Measurements from ENCODE around the gene CA9. TPM values are rescaled to one million over a fixed set of nuclear protein-coding genes. Genes with fewer than 3 reads are reported as not detected.

The CA9 gene
- total RNA-seq, 1 experiment from 2014 or later = 8.5 TPM

DNA sequence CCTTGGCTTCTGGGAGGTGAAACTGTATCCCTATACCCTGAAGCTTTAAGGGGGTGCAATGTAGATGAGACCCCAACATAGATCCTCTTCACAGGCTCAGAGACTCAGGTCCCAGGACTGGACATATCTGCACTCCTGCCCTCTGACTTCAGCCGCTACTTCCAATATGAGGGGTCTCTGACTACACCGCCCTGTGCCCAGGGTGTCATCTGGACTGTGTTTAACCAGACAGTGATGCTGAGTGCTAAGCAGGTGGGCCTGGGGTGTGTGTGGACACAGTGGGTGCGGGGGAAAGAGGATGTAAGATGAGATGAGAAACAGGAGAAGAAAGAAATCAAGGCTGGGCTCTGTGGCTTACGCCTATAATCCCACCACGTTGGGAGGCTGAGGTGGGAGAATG, 5.4 kb downstream of the CA9 start (continued):
- TF ChIP-seq POLR2A (IDR thresholded peaks at IDR 0.05; ENCODE audit: borderline replicate concordance, extremely low read depth, insufficient read depth, insufficient read length) (no peak), CEBPB (IDR thresholded peaks at IDR 0.05; ENCODE audit: low read depth) (no peak), POLR2AphosphoS5 (IDR thresholded peaks at IDR 0.05; ENCODE audit: low read depth, low read length) (no peak), CBX3 (IDR thresholded peaks at IDR 0.05; ENCODE audit: low read depth) (no peak), SRF (IDR thresholded peaks at IDR 0.05; ENCODE audit: low read depth) (no peak), SP1 (IDR thresholded peaks at IDR 0.05; ENCODE audit: low read depth) (no peak), SIN3A (IDR thresholded peaks at IDR 0.05; ENCODE audit: low read depth) (no peak), ZNF274 (IDR thresholded peaks at IDR 0.05; ENCODE audit: low read depth, low read length) (no peak), EZH2phosphoT487 (IDR thresholded peaks at IDR 0.05; ENCODE audit: borderline replicate concordance) (no peak)
- TF ChIP-seq, protein P1, sequence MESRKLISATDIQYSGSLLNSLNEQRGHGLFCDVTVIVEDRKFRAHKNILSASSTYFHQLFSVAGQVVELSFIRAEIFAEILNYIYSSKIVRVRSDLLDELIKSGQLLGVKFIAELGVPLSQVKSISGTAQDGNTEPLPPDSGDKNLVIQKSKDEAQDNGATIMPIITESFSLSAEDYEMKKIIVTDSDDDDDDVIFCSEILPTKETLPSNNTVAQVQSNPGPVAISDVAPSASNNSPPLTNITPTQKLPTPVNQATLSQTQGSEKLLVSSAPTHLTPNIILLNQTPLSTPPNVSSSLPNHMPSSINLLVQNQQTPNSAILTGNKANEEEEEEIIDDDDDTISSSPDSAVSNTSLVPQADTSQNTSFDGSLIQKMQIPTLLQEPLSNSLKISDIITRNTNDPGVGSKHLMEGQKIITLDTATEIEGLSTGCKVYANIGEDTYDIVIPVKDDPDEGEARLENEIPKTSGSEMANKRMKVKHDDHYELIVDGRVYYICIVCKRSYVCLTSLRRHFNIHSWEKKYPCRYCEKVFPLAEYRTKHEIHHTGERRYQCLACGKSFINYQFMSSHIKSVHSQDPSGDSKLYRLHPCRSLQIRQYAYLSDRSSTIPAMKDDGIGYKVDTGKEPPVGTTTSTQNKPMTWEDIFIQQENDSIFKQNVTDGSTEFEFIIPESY (IDR thresholded peaks at IDR 0.05; ENCODE audit: extremely low read depth, insufficient replicate concordance, low read length) = no peak

DNA sequence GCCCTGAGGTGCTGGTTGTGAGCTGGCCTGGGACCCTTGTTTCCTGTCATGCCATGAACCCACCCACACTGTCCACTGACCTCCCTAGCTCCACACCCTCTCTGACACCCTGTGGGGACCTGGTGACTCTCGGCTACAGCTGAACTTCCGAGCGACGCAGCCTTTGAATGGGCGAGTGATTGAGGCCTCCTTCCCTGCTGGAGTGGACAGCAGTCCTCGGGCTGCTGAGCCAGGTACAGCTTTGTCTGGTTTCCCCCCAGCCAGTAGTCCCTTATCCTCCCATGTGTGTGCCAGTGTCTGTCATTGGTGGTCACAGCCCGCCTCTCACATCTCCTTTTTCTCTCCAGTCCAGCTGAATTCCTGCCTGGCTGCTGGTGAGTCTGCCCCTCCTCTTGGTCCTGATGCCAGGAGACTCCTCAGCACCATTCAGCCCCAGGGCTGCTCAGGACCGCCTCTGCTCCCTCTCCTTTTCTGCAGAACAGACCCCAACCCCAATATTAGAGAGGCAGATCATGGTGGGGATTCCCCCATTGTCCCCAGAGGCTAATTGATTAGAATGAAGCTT, 6.1 kb downstream of the CA9 start:
- no TSS peak for BruUV-seq (replicated peaks)
- Histone ChIP-seq H3K79me2 (ENCODE audit: insufficient read depth, low read length) (no peaks in the 10 kb centered on the region; the same call in 1 of the 2 replicates), H3K27ac (ENCODE audit: low read depth, low read length) (no peak overlapping the region), H3K4me1 (ENCODE audit: control insufficient read depth in 1 of 2, insufficient read depth in 2 of 2, low read length in 2 of 2) (no peaks in the 10 kb centered on the region), H3K9me3 (ENCODE audit: control insufficient read depth in 1 of 2, insufficient read depth in 1 of 2, low read depth in 1 of 2, low read length in 2 of 2) (no peaks in the 10 kb centered on the region), H3K4me3 (replicated peaks in 1 of 2; ENCODE audit: low read depth in 1 of 2, low read length in 2 of 2) (no peak overlapping the region), H3K9ac (ENCODE audit: low read length) (no peak overlapping the region), H4K20me1 (ENCODE audit: insufficient read depth) (no peaks in the 10 kb centered on the region), H3K4me2 (ENCODE audit: low read length) (no peak overlapping the region), H3K27me3 (ENCODE audit: insufficient read depth, low read length) (no peaks in the 10 kb centered on the region), H3K36me3 (ENCODE audit: control insufficient read depth in 1 of 2, insufficient read depth in 2 of 2, low read length in 2 of 2) (peaks cover 22 to 30% of the 10 kb centered on the region in 2 experiments; a peak in 3 of 4 replicates), H3K9me2 (ENCODE audit: insufficient read depth) (no peaks in the 10 kb centered on the region), H2AFZ (ENCODE audit: low read depth, low read length, poor library complexity, severe bottlenecking) (no peak overlapping the region)
- ATAC-seq (no peak), DNase-seq (ENCODE audit: low read depth, low spot score) (no peak)
- RAD21 ChIA-PET (ENCODE audit: low non-redundant PET in 1 of 2, low total read pairs in 2 of 2, uncharacterized antibody in 2 of 2, unreplicated experiment in 2 of 2) = interaction anchor here in 1 of 2 experiments (0.6 kb wide), 1 partner anchor 50 kb away, joined by 3 read pairs; no protein-coding TSS in a partner anchor
- intact Hi-C loops (cut with micrococcal nuclease) = no loop called here
- CTCF ChIA-PET = interaction anchor here (1.4 kb wide), 1 partner anchor 17 kb away, joined by 4 read pairs; no protein-coding TSS in a partner anchor
- POLR2A ChIA-PET = interaction anchor here (2.3 kb wide), 1 partner anchor 10 kb away, joined by 15 read pairs; the partner anchor contains the start of gene TPM2
- TF ChIP-seq, protein P2, sequence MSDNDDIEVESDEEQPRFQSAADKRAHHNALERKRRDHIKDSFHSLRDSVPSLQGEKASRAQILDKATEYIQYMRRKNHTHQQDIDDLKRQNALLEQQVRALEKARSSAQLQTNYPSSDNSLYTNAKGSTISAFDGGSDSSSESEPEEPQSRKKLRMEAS (IDR thresholded peaks at IDR 0.05) = no peak
- TF ChIP-seq, protein P3, sequence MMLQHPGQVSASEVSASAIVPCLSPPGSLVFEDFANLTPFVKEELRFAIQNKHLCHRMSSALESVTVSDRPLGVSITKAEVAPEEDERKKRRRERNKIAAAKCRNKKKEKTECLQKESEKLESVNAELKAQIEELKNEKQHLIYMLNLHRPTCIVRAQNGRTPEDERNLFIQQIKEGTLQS (IDR thresholded peaks at IDR 0.05) = no peak
- TF ChIP-seq SRF (IDR thresholded peaks at IDR 0.05; ENCODE audit: low read depth) (no peak), EZH2phosphoT487 (IDR thresholded peaks at IDR 0.05; ENCODE audit: borderline replicate concordance) (no peak), ZFX (IDR thresholded peaks at IDR 0.05) (no peak), EZH2 (IDR thresholded peaks at IDR 0.05) (no peak), SP1 (IDR thresholded peaks at IDR 0.05; ENCODE audit: low read depth) (no peak), ZNF274 (IDR thresholded peaks at IDR 0.05; ENCODE audit: low read depth, low read length) (no peak), SIN3A (IDR thresholded peaks at IDR 0.05; ENCODE audit: low read depth) (no peak), TCF7L2 (IDR thresholded peaks at IDR 0.05; ENCODE audit: borderline replicate concordance, extremely low read depth, insufficient read depth, insufficient read length) (no peak), RAD21 (IDR thresholded peaks at IDR 0.05; ENCODE audit: low read depth) (no peak), YY1 (IDR thresholded peaks at IDR 0.05; ENCODE audit: extremely low read depth, insufficient replicate concordance, low read depth, low read length) (no peak)
- TF ChIP-seq, protein P4, sequence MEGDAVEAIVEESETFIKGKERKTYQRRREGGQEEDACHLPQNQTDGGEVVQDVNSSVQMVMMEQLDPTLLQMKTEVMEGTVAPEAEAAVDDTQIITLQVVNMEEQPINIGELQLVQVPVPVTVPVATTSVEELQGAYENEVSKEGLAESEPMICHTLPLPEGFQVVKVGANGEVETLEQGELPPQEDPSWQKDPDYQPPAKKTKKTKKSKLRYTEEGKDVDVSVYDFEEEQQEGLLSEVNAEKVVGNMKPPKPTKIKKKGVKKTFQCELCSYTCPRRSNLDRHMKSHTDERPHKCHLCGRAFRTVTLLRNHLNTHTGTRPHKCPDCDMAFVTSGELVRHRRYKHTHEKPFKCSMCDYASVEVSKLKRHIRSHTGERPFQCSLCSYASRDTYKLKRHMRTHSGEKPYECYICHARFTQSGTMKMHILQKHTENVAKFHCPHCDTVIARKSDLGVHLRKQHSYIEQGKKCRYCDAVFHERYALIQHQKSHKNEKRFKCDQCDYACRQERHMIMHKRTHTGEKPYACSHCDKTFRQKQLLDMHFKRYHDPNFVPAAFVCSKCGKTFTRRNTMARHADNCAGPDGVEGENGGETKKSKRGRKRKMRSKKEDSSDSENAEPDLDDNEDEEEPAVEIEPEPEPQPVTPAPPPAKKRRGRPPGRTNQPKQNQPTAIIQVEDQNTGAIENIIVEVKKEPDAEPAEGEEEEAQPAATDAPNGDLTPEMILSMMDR (IDR thresholded peaks at IDR 0.05 in 2 of 3, conservative IDR thresholded peaks at IDR 0.05 in 1 of 3; ENCODE audit: borderline replicate concordance in 1 of 3, insufficient read depth in 1 of 3, low read depth in 2 of 3, low read length in 2 of 3) = no peak
- TF ChIP-seq, protein P1 (IDR thresholded peaks at IDR 0.05; ENCODE audit: extremely low read depth, insufficient replicate concordance, low read length) = no peak

All from HCT116 (cell line).